ENCODE results near the gene CYP46A1.

CYP46A1 gene

DNA sequence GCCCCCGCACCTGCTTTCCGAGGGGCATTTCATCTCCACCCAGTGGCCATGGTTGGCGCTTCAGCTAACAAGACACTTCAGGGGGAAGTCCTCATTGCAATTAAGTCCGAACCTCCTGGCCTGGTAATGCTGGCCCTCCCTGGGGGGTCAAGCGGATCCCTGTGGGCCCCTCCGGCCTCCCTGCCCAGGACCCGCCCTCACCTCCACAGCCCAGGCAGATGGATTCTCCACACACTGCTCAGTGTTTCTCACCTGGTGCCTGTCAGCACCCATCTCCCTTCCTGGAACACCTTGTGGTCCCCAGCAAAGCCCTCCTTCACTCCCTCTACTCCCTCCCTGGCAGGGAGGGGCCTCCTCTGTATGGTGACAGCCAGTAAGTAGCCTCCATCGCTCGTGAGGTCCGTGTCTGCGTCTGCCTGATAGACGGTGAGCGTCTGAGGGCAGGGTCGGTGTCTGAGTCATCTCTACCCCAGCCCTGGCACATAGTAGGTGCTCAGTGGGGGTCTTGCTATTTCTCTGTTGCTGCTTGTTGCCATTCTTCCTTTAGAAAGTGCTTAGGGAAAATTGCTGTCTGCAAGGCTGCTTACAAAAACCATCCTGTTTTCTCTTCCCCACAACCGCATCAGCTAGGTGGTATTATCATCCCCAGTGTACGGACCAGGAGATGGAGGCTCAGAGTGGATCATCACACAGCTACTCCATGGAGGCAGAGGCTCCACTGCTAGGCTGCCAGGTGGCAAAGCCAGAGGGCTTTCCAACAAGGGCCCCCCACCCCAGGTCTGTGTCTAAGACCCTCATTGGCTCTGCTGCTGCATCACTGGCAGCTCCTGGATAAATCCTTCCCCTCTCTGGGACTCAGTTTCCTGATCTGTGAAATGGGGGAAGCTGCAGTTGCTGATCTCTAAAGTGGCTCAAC lies 69.4 kb downstream of the CYP46A1 start:
- Histone ChIP-seq H3K4me2 (ENCODE audit: low read length) (no peak overlapping the region), H3K27me3 (ENCODE audit: insufficient read depth, low read length) (peaks cover 9% of the 10 kb centered on the region), H3K9me3 (ENCODE audit: low read length) (no peaks in the 10 kb centered on the region), H3K27ac (ENCODE audit: low read depth, low read length, poor library complexity, severe bottlenecking) (no peak overlapping the region), H4K20me1 (ENCODE audit: insufficient read depth, low read length) (no peaks in the 10 kb centered on the region), H3K9me2 (ENCODE audit: low read depth, low read length) (no peaks in the 10 kb centered on the region), H2AFZ (ENCODE audit: low read length) (no peak overlapping the region), H3K4me3 (ENCODE audit: low read depth, low read length, poor library complexity, severe bottlenecking) (no peak overlapping the region), H3K79me2 (ENCODE audit: insufficient read depth, low read length) (no peaks in the 10 kb centered on the region), H3K36me3 (ENCODE audit: insufficient read depth, low read length) (no peaks in the 10 kb centered on the region), H3K9ac (ENCODE audit: low read length) (no peak overlapping the region), H3K4me1 (ENCODE audit: insufficient read depth, low read length, severe bottlenecking) (no peaks in the 10 kb centered on the region), H3F3A (ENCODE audit: insufficient read depth, low read length) (no peaks in the 10 kb centered on the region)
- TF ChIP-seq CTCF (IDR thresholded peaks at IDR 0.05; ENCODE audit: low read length) (no peak), EZH2 (IDR thresholded peaks at IDR 0.05; ENCODE audit: borderline replicate concordance, low read length) (no peak)

DNA sequence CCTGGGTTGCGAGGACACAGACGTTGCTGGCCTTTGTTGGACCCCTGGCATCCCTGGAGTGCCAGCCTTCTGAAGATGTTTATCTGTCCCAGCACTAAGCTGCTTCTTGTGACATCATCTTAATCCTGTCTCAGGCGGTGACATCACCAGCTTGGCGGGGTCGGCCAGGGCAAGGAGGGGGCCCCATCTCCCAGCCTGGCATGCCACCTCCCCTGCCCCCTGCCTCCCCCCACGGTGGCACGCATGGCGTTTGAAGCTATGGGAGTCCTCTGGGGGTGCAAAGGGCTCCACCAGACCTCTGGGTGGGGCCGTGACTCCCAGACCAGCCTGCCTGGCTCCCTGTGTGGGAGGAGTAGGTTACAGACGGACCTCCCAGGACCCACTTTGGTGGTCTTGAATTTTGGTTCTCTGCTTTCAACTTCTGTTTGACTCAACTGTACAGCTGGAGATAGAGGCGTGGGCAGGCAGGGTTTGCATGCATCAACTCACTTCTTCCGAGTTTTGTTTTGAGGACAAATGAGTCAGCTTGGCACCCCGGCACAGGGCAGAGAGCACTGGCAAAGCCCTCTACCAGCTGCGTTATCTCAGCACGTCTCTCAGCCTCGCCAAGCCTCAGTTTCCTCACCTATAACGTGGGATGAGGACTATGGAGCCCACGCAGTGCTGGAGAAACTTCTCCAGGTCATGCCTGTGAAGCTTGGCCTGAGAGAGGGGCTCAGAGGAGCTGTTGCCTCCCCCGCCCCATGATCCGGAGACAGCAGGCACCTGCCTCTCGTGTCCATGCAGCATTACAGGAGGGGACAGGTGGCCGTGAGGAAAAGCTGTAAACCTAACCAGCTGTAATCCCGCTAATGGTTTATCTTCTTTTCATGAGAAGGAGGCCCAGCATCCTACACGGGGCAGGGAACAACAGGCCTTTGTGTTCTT lies 70.3 kb downstream of the CYP46A1 start:
- no peaks in the 10 kb centered on the region for H3F3A ChIP-seq (ENCODE audit: insufficient read depth, low read length)
- H3K36me3 ChIP-seq (ENCODE audit: insufficient read depth, low read length) = no peaks in the 10 kb centered on the region
- no peak overlapping the region for H2AFZ ChIP-seq (ENCODE audit: low read length)
- no peaks in the 10 kb centered on the region for H3K9me3 ChIP-seq (ENCODE audit: low read length)
- no peak overlapping the region for H3K27ac ChIP-seq (ENCODE audit: low read depth, low read length, poor library complexity, severe bottlenecking)
- TF ChIP-seq EZH2 (IDR thresholded peaks at IDR 0.05; ENCODE audit: borderline replicate concordance, low read length) = no peak
- no peak for TF ChIP-seq CTCF (IDR thresholded peaks at IDR 0.05; ENCODE audit: low read length)
- H3K9me2 ChIP-seq (ENCODE audit: low read depth, low read length) = no peaks in the 10 kb centered on the region
- no peak overlapping the region for H3K4me2 ChIP-seq (ENCODE audit: low read length)
- H3K4me3 ChIP-seq (ENCODE audit: low read depth, low read length, poor library complexity, severe bottlenecking) = no peak overlapping the region
- no peak overlapping the region for H3K9ac ChIP-seq (ENCODE audit: low read length)
- H3K79me2 ChIP-seq (ENCODE audit: insufficient read depth, low read length) = no peaks in the 10 kb centered on the region
- H3K27me3 ChIP-seq (ENCODE audit: insufficient read depth, low read length) = peaks cover 9% of the 10 kb centered on the region
- no peaks in the 10 kb centered on the region for H3K4me1 ChIP-seq (ENCODE audit: insufficient read depth, low read length, severe bottlenecking)
- H4K20me1 ChIP-seq (ENCODE audit: insufficient read depth, low read length) = no peaks in the 10 kb centered on the region

DNA sequence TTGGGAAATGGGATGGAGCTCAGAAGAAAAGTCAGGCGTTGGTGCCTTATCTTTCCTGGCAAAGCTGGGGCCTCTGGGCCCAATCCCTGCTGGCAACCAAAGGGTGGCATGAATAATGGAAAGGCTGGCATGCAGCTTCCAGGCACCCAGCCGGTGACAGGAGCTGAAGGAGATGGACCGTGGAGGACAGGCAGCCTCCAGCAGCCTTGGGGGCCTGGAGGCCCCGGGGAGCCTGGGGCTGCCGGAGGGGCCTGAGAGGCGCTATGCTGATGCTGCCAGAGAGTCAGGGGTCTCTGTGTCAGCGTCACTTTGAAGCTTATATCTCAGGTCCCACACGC lies 70.9 kb downstream of the CYP46A1 start:
- TF ChIP-seq EZH2 (IDR thresholded peaks at IDR 0.05; ENCODE audit: borderline replicate concordance, low read length) (no peak), CTCF (IDR thresholded peaks at IDR 0.05; ENCODE audit: low read length) (no peak)
- Histone ChIP-seq H4K20me1 (ENCODE audit: insufficient read depth, low read length) (no peaks in the 10 kb centered on the region), H3K4me2 (ENCODE audit: low read length) (no peak overlapping the region), H3K27me3 (ENCODE audit: insufficient read depth, low read length) (peaks cover 9% of the 10 kb centered on the region), H3K9me2 (ENCODE audit: low read depth, low read length) (no peaks in the 10 kb centered on the region), H3K9ac (ENCODE audit: low read length) (no peak overlapping the region), H3K27ac (ENCODE audit: low read depth, low read length, poor library complexity, severe bottlenecking) (no peak overlapping the region), H3K36me3 (ENCODE audit: insufficient read depth, low read length) (no peaks in the 10 kb centered on the region), H2AFZ (ENCODE audit: low read length) (no peak overlapping the region), H3K79me2 (ENCODE audit: insufficient read depth, low read length) (no peaks in the 10 kb centered on the region), H3K4me3 (ENCODE audit: low read depth, low read length, poor library complexity, severe bottlenecking) (no peak overlapping the region), H3F3A (ENCODE audit: insufficient read depth, low read length) (no peaks in the 10 kb centered on the region), H3K4me1 (ENCODE audit: insufficient read depth, low read length, severe bottlenecking) (no peaks in the 10 kb centered on the region), H3K9me3 (ENCODE audit: low read length) (no peaks in the 10 kb centered on the region)
